PC-9 (cell line): ENCODE measurements around the gene SGMS2.

Experiments used
- EZH2 ChIP-seq: fragments of 200-600 bp; sonication (generic); IDR thresholded peaks from 2 replicates; pipeline ENCODE4 v1.8.0; 2017; ENCODE audit warnings: antibody characterized with exemption, low read depth
- TF ChIP-seq, protein P1 (sequence below): fragments of 200-600 bp; sonication (generic); conservative IDR thresholded peaks from 2 replicates; pipeline ENCODE4 v1.6.1; 2017; ENCODE audit warnings: mixed run types, antibody characterized with exemption, mild to moderate bottlenecking, moderate library complexity

DNA sequence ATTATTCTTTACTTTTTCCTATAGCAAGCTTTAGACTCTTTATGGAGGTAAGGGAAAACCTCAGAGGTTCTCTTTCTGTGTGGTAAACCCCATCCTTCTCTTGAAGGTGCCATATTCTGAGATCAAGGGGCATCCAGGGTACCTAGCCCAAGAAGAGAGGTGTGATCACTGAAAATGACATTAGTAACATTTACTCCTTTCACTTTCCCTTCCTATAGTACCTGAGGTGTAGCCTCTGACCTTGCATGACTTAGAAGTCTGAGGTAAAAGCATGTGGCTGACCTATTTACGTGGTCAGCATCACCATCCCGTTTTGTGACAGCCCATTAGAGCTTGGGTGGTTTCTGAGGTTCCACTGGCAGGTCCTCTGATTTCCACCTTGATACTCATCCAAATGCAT lies 25.7 kb downstream of the SGMS2 start:
- TF ChIP-seq, protein P1, sequence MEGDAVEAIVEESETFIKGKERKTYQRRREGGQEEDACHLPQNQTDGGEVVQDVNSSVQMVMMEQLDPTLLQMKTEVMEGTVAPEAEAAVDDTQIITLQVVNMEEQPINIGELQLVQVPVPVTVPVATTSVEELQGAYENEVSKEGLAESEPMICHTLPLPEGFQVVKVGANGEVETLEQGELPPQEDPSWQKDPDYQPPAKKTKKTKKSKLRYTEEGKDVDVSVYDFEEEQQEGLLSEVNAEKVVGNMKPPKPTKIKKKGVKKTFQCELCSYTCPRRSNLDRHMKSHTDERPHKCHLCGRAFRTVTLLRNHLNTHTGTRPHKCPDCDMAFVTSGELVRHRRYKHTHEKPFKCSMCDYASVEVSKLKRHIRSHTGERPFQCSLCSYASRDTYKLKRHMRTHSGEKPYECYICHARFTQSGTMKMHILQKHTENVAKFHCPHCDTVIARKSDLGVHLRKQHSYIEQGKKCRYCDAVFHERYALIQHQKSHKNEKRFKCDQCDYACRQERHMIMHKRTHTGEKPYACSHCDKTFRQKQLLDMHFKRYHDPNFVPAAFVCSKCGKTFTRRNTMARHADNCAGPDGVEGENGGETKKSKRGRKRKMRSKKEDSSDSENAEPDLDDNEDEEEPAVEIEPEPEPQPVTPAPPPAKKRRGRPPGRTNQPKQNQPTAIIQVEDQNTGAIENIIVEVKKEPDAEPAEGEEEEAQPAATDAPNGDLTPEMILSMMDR = no peak
- no peak for TF ChIP-seq EZH2
